Esophagus (tissue), 2 donors: ENCODE data around the gene RARA. TPM values are rescaled to one million over a fixed set of nuclear protein-coding genes. Genes with fewer than 3 reads are reported as not detected.

Experiments used
- H3K27ac ChIP-seq, 2 donors: one replicate each; pipeline ENCODE4 v1.5.1; 2013; ENCODE audit warnings: low read depth in 2 of 2, mild to moderate bottlenecking in 2 of 2, inconsistent platforms in 1 of 2, low read length in 1 of 2, moderate library complexity in 1 of 2
- H3K27me3 ChIP-seq, 2 donors: one replicate each; pipeline ENCODE4 v1.6.1; 2013; ENCODE audit warnings: low read length in 2 of 2, control low read depth in 1 of 2, mild to moderate bottlenecking in 1 of 2; ENCODE audit not compliant: insufficient read depth in 2 of 2, control insufficient read depth in 1 of 2
- H3K36me3 ChIP-seq, 2 donors: one replicate each; pipeline ENCODE4 v1.6.1; 2013; ENCODE audit warnings: low read length in 1 of 2; ENCODE audit not compliant: control insufficient read depth in 2 of 2, insufficient read depth in 2 of 2
- H3K4me1 ChIP-seq, 2 donors: one replicate each; pipeline ENCODE4 v1.6.1; 2013; ENCODE audit warnings: low read length in 1 of 2; ENCODE audit not compliant: control insufficient read depth in 2 of 2, insufficient read depth in 2 of 2
- H3K4me3 ChIP-seq, 2 donors: one replicate each; pipeline ENCODE4 v1.5.1; 2013; ENCODE audit warnings: low read length in 2 of 2, mild to moderate bottlenecking in 2 of 2, low read depth in 1 of 2, moderate library complexity in 1 of 2
- H3K9me3 ChIP-seq, 2 donors: one replicate each; pipeline ENCODE4 v1.6.1; 2013; ENCODE audit warnings: mild to moderate bottlenecking in 2 of 2, low read depth in 1 of 2, low read length in 1 of 2, moderate library complexity in 1 of 2; ENCODE audit not compliant: control insufficient read depth in 2 of 2, insufficient read depth in 1 of 2
- WGBS, 2 donors: extraction: QIAGEN DNeasy Blood & Tissue Kit; methylation state at CpG; one replicate each; pipeline ENCODE4 v1.1.7; 2013; 5-methylcytosine and 5-hydroxymethylcytosine counted together
- polyA plus RNA-seq, 2 donors: library from polyadenylated mRNA; stranded (reverse); fragments of 200-250 nt; gene quantifications; one replicate each; pipeline ENCODE4 v1.2.3, GENCODE V29; 2013
- donor health status: healthy with polysubstance abuse.
- donor health status: Bipolar disorder and iron deficiency.

RARA gene
- polyA plus RNA-seq, 2 donors = 5.2 to 6.6 TPM

DNA sequence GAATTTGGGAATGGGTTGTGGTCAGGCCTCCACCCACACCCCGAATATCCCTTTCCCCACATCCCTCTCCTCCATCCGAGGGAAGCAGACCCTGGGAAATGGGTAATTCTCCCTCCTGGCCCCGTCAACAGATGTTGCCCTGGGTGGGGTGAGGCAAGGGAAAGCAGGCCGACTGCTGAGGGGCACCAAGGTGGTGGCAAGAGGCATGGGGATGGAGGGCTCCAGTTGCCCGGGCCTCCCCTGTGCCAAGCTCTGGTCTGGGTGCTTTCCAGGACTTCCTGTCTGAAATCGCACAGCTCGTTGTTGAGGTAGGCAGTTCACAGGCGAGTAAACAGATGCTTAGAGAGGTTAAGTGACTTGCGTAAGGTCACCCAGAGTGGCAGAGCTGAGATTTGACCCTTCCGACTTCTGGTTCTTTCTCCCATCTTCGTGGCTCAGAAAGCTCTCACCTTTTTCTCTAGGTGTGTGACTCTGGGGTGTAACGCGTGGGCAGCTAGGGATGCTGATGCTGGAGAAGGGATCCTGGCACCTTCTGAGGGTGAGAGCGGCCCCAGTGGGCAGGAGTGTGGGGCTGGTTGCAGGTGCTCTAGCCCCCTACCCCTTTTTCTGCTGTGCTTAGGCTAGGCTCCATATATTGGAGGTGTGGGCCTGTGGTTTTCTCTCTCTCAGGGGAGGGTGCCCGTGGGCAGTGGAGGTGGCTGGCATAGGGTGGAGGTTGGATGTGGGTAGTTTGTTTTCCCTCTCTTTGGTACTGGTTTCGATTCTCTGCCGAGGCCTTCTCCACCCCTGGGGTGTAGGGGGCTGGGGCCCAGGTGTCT is 17.2 kb downstream of the RARA start:
- Histone ChIP-seq H3K36me3 (peaks cover 0 to 2% of the 10 kb centered on the region in 2 donors), H3K27ac (peak overlapping the region; percentile 22 to 45), H3K4me1 (peaks cover 23 to 53% of the 10 kb centered on the region in 2 donors), H3K4me3 (no peak overlapping the region), H3K9me3 (no peaks in the 10 kb centered on the region), H3K27me3 (no peaks in the 10 kb centered on the region)
- 53 to 54% methylated on average over 17 of the region's 17 CpGs for WGBS, 2 donors

DNA sequence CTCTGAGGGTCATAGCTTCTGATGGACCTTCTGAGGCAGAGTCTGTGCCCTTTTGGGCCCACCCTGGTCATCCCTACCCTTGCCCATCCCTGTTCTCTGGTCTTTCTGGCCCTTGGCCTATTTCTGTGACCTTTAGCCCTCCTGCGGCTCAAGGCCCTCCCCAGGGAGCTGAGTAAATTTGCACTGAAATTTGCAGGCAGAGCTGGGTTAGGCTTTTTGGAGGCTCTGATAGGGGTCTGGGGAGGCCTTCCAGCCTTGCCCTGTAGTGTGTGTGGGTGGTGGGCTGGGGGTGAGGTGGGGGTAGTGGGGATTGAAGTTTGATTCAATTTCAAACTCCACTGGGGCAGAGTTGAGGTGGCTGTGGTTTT is 17.8 kb downstream of the RARA start:
- no peak overlapping the region for H3K4me3 ChIP-seq
- WGBS, 2 donors = 45 to 53% methylated on average over 1 of the region's 1 CpG

DNA sequence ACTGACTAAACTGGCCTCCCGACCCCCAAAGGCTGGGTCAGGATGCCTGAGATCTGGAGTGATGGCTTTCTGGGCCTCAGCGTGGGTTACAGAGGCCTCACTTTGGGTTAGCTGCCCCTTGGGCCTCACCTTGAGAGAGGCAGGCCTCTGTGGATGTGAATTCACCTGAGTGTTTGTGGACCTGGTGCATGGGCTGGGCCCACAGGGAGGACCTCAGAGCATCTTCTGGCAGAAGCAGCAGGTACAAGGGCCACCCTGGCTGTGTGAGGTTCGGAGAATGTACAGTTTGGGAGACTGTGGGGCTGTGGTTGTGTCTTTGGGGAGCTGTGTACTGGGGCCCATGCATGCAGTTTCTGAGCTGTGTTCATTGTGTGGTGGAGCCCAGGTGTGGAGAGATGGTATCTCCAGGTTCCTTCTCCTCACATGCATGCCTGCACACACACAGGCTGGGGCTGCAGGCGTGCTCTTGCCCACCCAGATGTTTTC is 18.3 kb downstream of the RARA start:
- no peaks in the 10 kb centered on the region for H3K9me3 ChIP-seq
- peaks cover 0 to 2% of the 10 kb centered on the region in 2 donors for H3K36me3 ChIP-seq
- no peaks in the 10 kb centered on the region for H3K27me3 ChIP-seq
- peaks cover 22 to 54% of the 10 kb centered on the region in 2 donors for H3K4me1 ChIP-seq
- H3K27ac ChIP-seq = peak overlapping the region; percentile 45 to 61
- 67 to 78% methylated on average over 4 of the region's 4 CpGs for WGBS, 2 donors
- H3K4me3 ChIP-seq = no peak overlapping the region

More for the DNA sequence above, 17.8 kb downstream of the RARA start:
- no peaks in the 10 kb centered on the region for H3K9me3 ChIP-seq
- peaks cover 0 to 2% of the 10 kb centered on the region in 2 donors for H3K36me3 ChIP-seq
- peak overlapping the region in 1 of 2 donors; percentile 45 for H3K27ac ChIP-seq
- no peaks in the 10 kb centered on the region for H3K27me3 ChIP-seq
- H3K4me1 ChIP-seq = peaks cover 20 to 54% of the 10 kb centered on the region in 2 donors

DNA sequence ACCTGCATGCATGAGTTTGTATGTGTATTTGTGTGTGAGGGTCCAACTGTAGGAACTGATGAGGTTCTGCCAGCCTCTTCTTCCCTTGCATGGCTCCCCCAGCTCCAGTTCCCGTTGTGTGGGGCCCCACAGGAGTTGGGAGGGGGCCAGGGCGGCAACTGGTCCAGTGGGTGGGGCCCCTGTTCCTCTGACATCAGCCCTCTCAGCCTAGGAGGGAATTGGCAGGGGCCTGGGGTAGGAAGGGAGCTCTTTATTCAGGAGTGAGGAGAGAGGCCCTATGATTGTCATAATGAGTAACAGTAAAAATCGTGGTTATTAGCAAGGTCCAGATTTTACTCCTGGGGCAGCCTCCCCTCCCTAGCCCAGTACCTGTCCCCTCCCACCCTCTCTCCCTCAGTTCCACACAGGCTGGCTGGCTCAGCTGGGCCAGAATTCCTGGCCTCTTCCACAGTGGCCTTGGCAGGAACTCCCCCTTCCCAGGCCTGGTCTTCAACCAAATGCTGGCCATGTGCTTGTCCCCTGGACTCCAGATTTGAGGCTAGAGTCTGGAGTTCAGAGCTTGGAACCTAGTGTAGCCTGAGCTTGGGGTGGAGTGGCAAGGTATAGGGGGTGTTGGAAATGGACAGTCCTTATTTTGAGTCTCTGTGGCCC is 18.9 kb downstream of the RARA start:
- WGBS, 2 donors = 11 to 17% methylated on average over 3 of the region's 3 CpGs
- H3K4me3 ChIP-seq = no peak overlapping the region
- H3K9me3 ChIP-seq = no peaks in the 10 kb centered on the region
- peaks cover 0 to 2% of the 10 kb centered on the region in 2 donors for H3K36me3 ChIP-seq
- peak overlapping the region; percentile 43 to 62 for H3K27ac ChIP-seq
- H3K27me3 ChIP-seq = no peaks in the 10 kb centered on the region
- peaks cover 22 to 53% of the 10 kb centered on the region in 2 donors for H3K4me1 ChIP-seq

DNA sequence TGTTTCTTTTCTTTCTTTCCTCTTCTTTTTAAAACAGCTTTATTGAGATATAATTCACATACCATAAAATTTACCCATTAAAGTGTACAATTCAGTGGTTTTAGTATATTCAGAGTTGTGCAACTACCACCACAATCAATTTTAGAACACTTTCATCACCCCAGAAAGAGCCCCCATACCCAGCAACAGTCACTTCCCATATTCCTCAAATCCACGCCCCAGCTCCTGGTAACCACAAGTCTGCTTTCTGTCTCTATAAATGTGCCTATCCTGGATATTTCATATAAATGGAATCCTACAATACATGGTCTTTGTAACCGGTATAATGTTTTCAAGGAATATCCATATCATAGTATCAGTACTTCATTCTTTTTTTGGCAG is 19.4 kb downstream of the RARA start:
- no peak overlapping the region for H3K4me3 ChIP-seq
- WGBS, 2 donors = 89% methylated on average over 2 of the region's 2 CpGs
- H3K27me3 ChIP-seq = no peaks in the 10 kb centered on the region
- H3K9me3 ChIP-seq = no peaks in the 10 kb centered on the region
- peak overlapping the region; percentile 41 to 62 for H3K27ac ChIP-seq
- peaks cover 19 to 48% of the 10 kb centered on the region in 2 donors for H3K4me1 ChIP-seq
- peaks cover 0 to 2% of the 10 kb centered on the region in 2 donors for H3K36me3 ChIP-seq

DNA sequence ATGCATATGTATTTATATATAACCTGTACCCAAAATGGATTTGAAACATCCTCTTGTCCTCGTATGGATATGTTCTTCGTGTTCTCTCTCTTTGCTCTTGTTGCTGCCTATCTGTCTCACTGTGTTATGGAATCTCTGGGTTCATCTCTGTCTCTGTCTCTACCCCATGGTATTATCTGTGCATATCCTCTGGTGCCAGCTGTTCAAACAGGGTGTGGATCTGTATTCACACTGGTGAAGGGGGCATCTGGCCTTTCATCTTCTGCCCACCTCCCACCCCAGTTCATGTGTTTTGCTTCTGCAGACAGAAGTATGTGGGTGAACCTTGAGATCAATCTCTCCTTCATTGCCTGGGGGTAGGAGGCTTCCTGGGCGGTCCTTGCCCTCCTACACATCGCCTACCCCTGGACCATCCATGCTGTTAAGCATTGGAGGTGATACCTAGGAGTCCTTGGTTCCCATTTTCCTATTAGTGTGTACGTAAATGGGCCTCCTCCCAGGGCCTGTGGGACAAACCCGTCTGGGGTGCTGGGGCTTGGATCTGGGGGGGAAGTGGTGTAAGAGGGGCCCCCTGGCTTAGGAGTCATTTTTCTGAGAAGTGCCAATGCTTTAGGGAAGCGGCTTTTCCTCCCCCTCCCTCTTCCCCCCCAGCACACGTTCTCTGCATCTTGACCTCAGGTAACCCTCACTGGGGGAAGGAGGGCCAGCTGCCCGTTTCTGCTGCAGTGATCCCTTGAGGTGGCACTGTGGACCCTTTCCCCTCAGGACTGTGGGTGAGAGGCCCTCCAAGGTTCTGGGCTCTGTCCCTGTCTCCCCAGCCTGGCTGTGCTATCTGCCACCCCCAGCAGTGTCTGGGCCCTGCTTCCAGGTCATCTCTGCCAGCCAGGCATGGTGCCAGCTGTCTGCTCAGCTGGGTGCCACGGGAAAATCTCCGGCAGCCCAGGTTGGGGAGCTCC is 21.1 kb downstream of the RARA start:
- H3K36me3 ChIP-seq = no peaks in the 10 kb centered on the region
- H3K4me1 ChIP-seq = peaks cover 18 to 49% of the 10 kb centered on the region in 2 donors
- no peak overlapping the region for H3K4me3 ChIP-seq
- 29 to 30% methylated on average over 11 of the region's 11 CpGs for WGBS, 2 donors
- H3K9me3 ChIP-seq = no peaks in the 10 kb centered on the region
- peak overlapping the region; percentile 33 to 79 for H3K27ac ChIP-seq
- H3K27me3 ChIP-seq = no peaks in the 10 kb centered on the region

DNA sequence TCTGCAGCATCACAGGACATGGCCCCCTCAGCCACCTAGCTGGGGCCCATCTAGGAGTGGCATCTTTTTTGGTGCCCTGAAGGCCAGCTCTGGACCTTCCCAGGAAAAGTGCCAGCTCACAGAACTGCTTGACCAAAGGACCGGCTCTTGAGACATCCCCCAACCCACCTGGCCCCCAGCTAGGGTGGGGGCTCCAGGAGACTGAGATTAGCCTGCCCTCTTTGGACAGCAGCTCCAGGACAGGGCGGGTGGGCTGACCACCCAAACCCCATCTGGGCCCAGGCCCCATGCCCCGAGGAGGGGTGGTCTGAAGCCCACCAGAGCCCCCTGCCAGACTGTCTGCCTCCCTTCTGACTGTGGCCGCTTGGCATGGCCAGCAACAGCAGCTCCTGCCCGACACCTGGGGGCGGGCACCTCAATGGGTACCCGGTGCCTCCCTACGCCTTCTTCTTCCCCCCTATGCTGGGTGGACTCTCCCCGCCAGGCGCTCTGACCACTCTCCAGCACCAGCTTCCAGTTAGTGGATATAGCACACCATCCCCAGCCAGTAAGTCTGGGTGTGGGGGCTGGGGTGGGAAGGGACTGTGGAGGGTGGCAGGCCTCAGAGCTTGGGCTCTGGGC is 22.0 kb downstream of the RARA start:
- WGBS, 2 donors = 85 to 87% methylated on average over 10 of the region's 10 CpGs
- Histone ChIP-seq H3K9me3 (no peaks in the 10 kb centered on the region), H3K4me1 (peaks cover 18 to 52% of the 10 kb centered on the region in 2 donors), H3K27me3 (no peaks in the 10 kb centered on the region), H3K27ac (peak overlapping the region; percentile 73 to 79), H3K4me3 (no peak overlapping the region), H3K36me3 (no peaks in the 10 kb centered on the region)

DNA sequence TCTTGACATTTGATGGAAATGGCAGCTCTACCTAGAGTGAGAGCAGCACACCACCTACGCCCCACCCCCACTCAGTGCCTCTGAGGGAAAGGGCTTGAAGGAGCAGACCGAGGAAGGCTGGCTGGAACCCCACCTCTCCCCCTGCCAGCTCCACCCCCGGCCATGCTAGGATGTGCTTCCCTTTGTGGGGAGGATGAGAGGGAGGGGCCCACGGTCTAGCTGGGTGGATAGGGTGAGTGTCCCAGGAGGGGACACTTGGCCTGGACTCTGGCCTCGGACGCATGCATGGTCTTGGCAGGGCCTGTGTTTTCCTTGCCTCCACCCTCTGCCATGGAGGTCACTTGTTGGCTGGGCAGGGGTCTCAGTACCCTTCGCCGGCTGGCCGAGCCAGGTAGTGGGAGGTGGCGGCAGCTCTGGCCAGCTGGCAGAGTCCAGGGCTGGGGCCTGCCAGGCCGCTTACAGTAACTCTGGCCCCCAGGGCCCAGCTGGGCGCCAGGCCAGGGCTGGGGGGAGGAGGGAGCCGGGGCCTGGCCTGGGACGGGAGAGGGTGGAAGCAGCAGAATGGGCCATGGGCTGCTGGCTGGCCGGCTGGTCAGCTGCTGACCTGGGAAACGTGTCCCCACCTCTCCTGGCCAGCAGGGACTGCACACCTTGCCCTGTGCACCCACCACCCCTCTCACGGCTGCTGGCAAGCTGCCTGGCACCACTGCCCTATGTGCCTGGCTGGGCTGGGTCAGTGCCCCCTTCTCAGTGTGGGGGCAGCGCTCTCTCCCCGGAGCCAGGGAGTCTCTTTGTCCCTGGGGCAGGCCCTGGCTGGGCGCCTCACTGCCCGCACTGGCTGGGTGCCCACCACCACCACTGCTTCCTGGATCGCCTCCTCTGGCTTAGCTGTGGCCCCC is 23.0 kb downstream of the RARA start:
- no peaks in the 10 kb centered on the region for H3K36me3 ChIP-seq
- peak overlapping the region; percentile 73 to 79 for H3K27ac ChIP-seq
- H3K27me3 ChIP-seq = no peaks in the 10 kb centered on the region
- no peak overlapping the region for H3K4me3 ChIP-seq
- 18 to 30% methylated on average over 22 of the region's 22 CpGs for WGBS, 2 donors
- H3K4me1 ChIP-seq = peaks cover 19 to 44% of the 10 kb centered on the region in 2 donors
- H3K9me3 ChIP-seq = no peaks in the 10 kb centered on the region
